IMR-90 (cell line): ENCODE results near the gene SNX14. TPM values are rescaled to one million over a fixed set of nuclear protein-coding genes. Genes with fewer than 3 reads are reported as not detected.

Experiments used
- ATAC-seq: fragments of 200-7000 bp; cut with Tn5 transposase; 2 replicates; pipeline ENCODE4 v1.9.1; 2020; ENCODE audit warnings: low read depth, mild to moderate bottlenecking, moderate library complexity
- BruUV-seq: library from RNA; stranded (reverse); fragments of 400-500 nt; replicated peaks from 2 replicates; lab custom pipeline; 2021; lab: Mats Ljungman, UMichigan
- CTCF ChIA-PET: fragments of 300-600 bp; formaldehyde crosslinking; extraction: SDS; loops from one replicate; lab custom pipeline; 2021; ENCODE audit warnings: antibody characterized with exemption; lab: Yijun Ruan, JAX
- POLR2A ChIA-PET: fragments of 300-600 bp; sonication (Branson Sonifier 250); formaldehyde crosslinking; loops from one replicate; lab custom pipeline; 2022; ENCODE audit warnings: antibody characterized with exemption; ENCODE audit not compliant: unreplicated experiment; lab: Charles Lee
- DNase-seq: peaks from one replicate; pipeline ENCODE4 v3.0.0; 2013
- H2AFZ ChIP-seq: replicated peaks from 2 replicates; pipeline ENCODE3; 2013; ENCODE audit warnings: low read length, mild to moderate bottlenecking; ENCODE audit not compliant: poor library complexity
- H2AK5ac ChIP-seq: 2 replicates; pipeline ENCODE4 v1.6.1; 2013; ENCODE audit warnings: low read depth, low read length, inconsistent platforms
- H2AK9ac ChIP-seq: replicated peaks from 2 replicates; pipeline ENCODE3; 2013; ENCODE audit warnings: mild to moderate bottlenecking, low read depth, low read length, moderate library complexity; ENCODE audit not compliant: poor library complexity
- H2BK120ac ChIP-seq: 2 replicates; pipeline ENCODE4 v1.6.1; 2013; ENCODE audit warnings: low read depth, low read length, inconsistent platforms
- H2BK15ac ChIP-seq: 3 replicates; pipeline ENCODE4 v1.6.1; 2013; ENCODE audit warnings: low read depth, low read length, inconsistent platforms
- H2BK20ac ChIP-seq: 2 replicates; pipeline ENCODE4 v1.6.1; 2013; ENCODE audit warnings: low read depth, mild to moderate bottlenecking, inconsistent platforms, low read length, moderate library complexity
- H2BK5ac ChIP-seq: 2 replicates; pipeline ENCODE4 v1.6.1; 2013; ENCODE audit warnings: mild to moderate bottlenecking, low read depth, low read length, inconsistent platforms; ENCODE audit not compliant: poor library complexity, severe bottlenecking
- H3K14ac ChIP-seq: replicated peaks from 2 replicates; pipeline ENCODE4 v1.6.1; 2013; ENCODE audit warnings: low read depth, low read length, inconsistent platforms
- H3K18ac ChIP-seq: 2 replicates; pipeline ENCODE4 v1.6.1; 2013; ENCODE audit warnings: low read depth, low read length, control low read depth
- H3K23ac ChIP-seq: 2 replicates; pipeline ENCODE4 v1.6.1; 2013; ENCODE audit warnings: low read depth, low read length, inconsistent platforms
- H3K27ac ChIP-seq: 2 replicates; pipeline ENCODE4 v1.5.1; 2013; ENCODE audit warnings: mild to moderate bottlenecking, control low read depth, low read length; ENCODE audit not compliant: insufficient read depth
- H3K27me3 ChIP-seq: 2 replicates; pipeline ENCODE4 v1.6.1; 2013; ENCODE audit warnings: low read length; ENCODE audit not compliant: control insufficient read depth, insufficient read depth
- H3K36me3 ChIP-seq: 2 replicates; pipeline ENCODE4 v1.6.1; 2013; ENCODE audit warnings: low read length, mixed read lengths; ENCODE audit not compliant: control insufficient read depth, insufficient read depth
- H3K4ac ChIP-seq: 2 replicates; pipeline ENCODE4 v1.6.1; 2013; ENCODE audit warnings: low read depth, low read length, inconsistent platforms
- H3K4me1 ChIP-seq: 2 replicates; pipeline ENCODE4 v1.6.1; 2013; ENCODE audit warnings: low read length, mixed read lengths; ENCODE audit not compliant: control insufficient read depth, insufficient read depth
- H3K4me2 ChIP-seq: 2 replicates; pipeline ENCODE4 v1.6.1; 2013; ENCODE audit warnings: low read depth, mild to moderate bottlenecking, control low read depth, low read length, moderate library complexity
- H3K4me3 ChIP-seq: 2 replicates; pipeline ENCODE4 v1.5.1; 2013; ENCODE audit warnings: low read depth, mild to moderate bottlenecking, control low read depth, low read length, moderate library complexity; ENCODE audit not compliant: insufficient read depth
- H3K56ac ChIP-seq: 2 replicates; pipeline ENCODE4 v1.6.1; 2013; ENCODE audit warnings: low read length, inconsistent platforms; ENCODE audit not compliant: insufficient read depth; ENCODE audit errors: extremely low read depth
- H3K79me1 ChIP-seq, 2 experiments: 2 replicates each; pipeline ENCODE4 v1.6.1; 2013; ENCODE audit warnings: low read length in 2 of 2, inconsistent platforms in 1 of 2, low read depth in 1 of 2
- H3K9ac ChIP-seq: 2 replicates; pipeline ENCODE4 v1.6.1; 2013; ENCODE audit warnings: low read depth, low read length, control low read depth
- H3K9me1 ChIP-seq: 2 replicates; pipeline ENCODE4 v1.6.1; 2013; ENCODE audit warnings: low read length, inconsistent platforms; ENCODE audit not compliant: insufficient read depth
- H3K9me3 ChIP-seq: 2 replicates; pipeline ENCODE4 v1.6.1; 2013; ENCODE audit warnings: low read length; ENCODE audit not compliant: control insufficient read depth, insufficient read depth
- H4K20me1 ChIP-seq: 2 replicates; pipeline ENCODE4 v1.6.1; 2013; ENCODE audit warnings: low read length, inconsistent platforms; ENCODE audit not compliant: insufficient read depth
- H4K5ac ChIP-seq: 2 replicates; pipeline ENCODE4 v1.6.1; 2013; ENCODE audit warnings: mild to moderate bottlenecking, low read depth, low read length, control low read depth
- H4K8ac ChIP-seq, 2 experiments: 2 replicates each; pipeline ENCODE4 v1.6.1; 2013; ENCODE audit warnings: low read depth in 2 of 2, low read length in 2 of 2, control low read depth in 1 of 2, inconsistent platforms in 1 of 2
- H4K91ac ChIP-seq: 2 replicates; pipeline ENCODE4 v1.6.1; 2013; ENCODE audit warnings: low read depth, low read length, inconsistent platforms; ENCODE audit not compliant: insufficient read depth
- FOS ChIP-seq: fragments of 150-350 bp; IDR thresholded peaks from 2 replicates; pipeline ENCODE4 v1.6.1; 2016; ENCODE audit warnings: low read depth, low read length
- POLR2A ChIP-seq: IDR thresholded peaks from 2 replicates; pipeline ENCODE4 v1.6.1; 2012; ENCODE audit warnings: mild to moderate bottlenecking, low read depth, low read length
- RFX5 ChIP-seq: IDR thresholded peaks from 2 replicates; pipeline ENCODE4 v1.8.0; 2012; ENCODE audit warnings: low read depth, mild to moderate bottlenecking, low read length, moderate library complexity
- WGBS, 2 experiments: methylation state at CpG; one replicate each; pipeline versions ENCODE4 v1.1.5 to v1.1.7; 2013; ENCODE audit warnings: missing lambda C conversion rate in 2 of 2; ENCODE audit not compliant: insufficient read length in 1 of 2; ENCODE audit errors: extremely low coverage in 2 of 2; 5-methylcytosine and 5-hydroxymethylcytosine counted together
- dilution Hi-C: fragments of 300-500 bp; cut with HindIII; formaldehyde crosslinking; loops from one replicate; pipeline ENCODE4 v1.14.3; 2018; ENCODE audit warnings: low sequenced_read_pairs; ENCODE audit not compliant: unreplicated experiment
- in situ Hi-C: fragments of 300-500 bp; cut with MboI; formaldehyde crosslinking; loops from 3 replicates; pipeline ENCODE4 v1.14.3; 2019; ENCODE audit warnings: low sequenced_read_pairs, inconsistent platforms, mixed read lengths
- intact Hi-C: fragments of 100-400 bp; cut with micrococcal nuclease; formaldehyde crosslinking; loops from 2 replicates; pipeline ENCODE4 v1.10.0; 2022
- polyA plus RNA-seq, 3 experiments: library from polyadenylated mRNA; depleted of rRNA; stranded (reverse); fragments of >200 nt; gene quantifications; 2 replicates each; pipeline ENCODE4 v1.2.3, GENCODE V29; 2012; ENCODE audit warnings: low replicate concordance in 1 of 3
- total RNA-seq: library from RNA; depleted of rRNA; stranded (reverse); fragments of >200 nt; gene quantifications from 2 replicates; pipeline ENCODE4 v1.2.3, GENCODE V29; 2012

Gene SNX14
- total and polyA plus RNA-seq, 2 of the 4 experiments (the other 2 are of a cell fraction): 39.9 to 61.8 TPM

DNA sequence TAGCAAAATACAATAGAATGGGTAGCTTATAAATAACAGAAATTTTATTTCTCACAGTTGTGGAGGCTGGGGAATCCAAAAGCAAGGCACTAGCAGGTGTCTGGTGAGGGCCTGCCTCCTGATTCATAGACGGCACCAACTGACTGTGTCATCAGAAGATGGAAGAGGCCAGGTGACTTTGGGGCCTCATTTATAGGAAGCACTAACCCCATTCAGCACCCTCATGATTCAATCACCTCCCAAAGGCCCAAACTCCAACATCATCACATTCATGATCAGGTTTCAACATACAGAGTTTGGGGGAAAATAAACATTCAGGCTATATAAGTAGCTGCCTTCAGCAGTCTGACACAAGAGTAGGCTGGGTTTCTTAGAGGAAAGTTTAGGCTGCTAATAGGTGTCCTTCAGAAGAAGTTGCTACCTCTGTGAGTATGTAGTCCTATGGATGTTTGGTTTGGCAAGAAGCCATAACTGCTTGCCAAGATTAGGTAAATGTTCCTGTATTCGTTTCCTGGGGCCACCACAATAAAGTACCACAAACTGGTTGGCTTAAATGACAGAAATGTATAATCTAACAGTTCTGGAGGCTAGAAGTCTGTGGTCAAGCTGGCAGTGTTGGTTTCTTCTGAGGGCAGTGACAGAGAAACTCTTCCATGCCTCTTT, 94.9 kb downstream of the SNX14 start:
- H2AFZ ChIP-seq: no peak overlapping the region
- no TSS peak for BruUV-seq
- peaks cover 7% of the 10 kb centered on the region for H3K36me3 ChIP-seq
- H3K4me1 ChIP-seq: peaks cover 4% of the 10 kb centered on the region
- peaks cover 8% of the 10 kb centered on the region; the same call in 1 of the 2 replicates for H3K9me1 ChIP-seq
- ATAC-seq (peak; percentile 64), DNase-seq (peak; percentile 46)
- H3K9me3 ChIP-seq: no peaks in the 10 kb centered on the region
- ChIA-PET POLR2A (no interaction called here), CTCF (no interaction called here)
- H3K9ac ChIP-seq: no peak overlapping the region
- dilution Hi-C loops (no loop called here), in situ Hi-C loops (no loop called here), intact Hi-C loops (no loop called here)
- no peak overlapping the region for H2BK5ac ChIP-seq
- H3K56ac ChIP-seq: no peak overlapping the region
- H2AK9ac ChIP-seq: no peak overlapping the region
- no peak overlapping the region for H3K23ac ChIP-seq
- H2AK5ac ChIP-seq: no peak overlapping the region
- H4K20me1 ChIP-seq: no peaks in the 10 kb centered on the region
- no peak overlapping the region for H4K8ac ChIP-seq
- H4K5ac ChIP-seq: no peak overlapping the region
- H2BK120ac ChIP-seq: no peak overlapping the region
- H2BK20ac ChIP-seq: no peak overlapping the region
- no peak overlapping the region for H2BK15ac ChIP-seq
- no peaks in the 10 kb centered on the region for H3K27me3 ChIP-seq
- no peak overlapping the region for H4K91ac ChIP-seq
- peaks cover 0 to 2% of the 10 kb centered on the region in 2 experiments; a peak in 1 of 4 replicates for H3K79me1 ChIP-seq
- no peak overlapping the region for H3K14ac ChIP-seq
- TF ChIP-seq POLR2A (no peak), FOS (no peak), RFX5 (no peak)
- no peak overlapping the region for H3K27ac ChIP-seq
- no peak overlapping the region for H3K4me3 ChIP-seq
- H3K4me2 ChIP-seq: no peak overlapping the region
- H3K4ac ChIP-seq: no peak overlapping the region
- WGBS, 2 experiments: no CpG with 5 or more reads among the region's 2 CpGs
- H3K18ac ChIP-seq: no peak overlapping the region
